NCI-H128 (cell line): ENCODE results near the gene PCGF5.
"Not testable (repeated sequence)": the region's sequence is repeated elsewhere in the genome, so short reads cannot be mapped to it uniquely, and the experiment has no call there.

Experiments used
- DNase-seq: peaks from one replicate; lab custom pipeline; 2025; ENCODE audit not compliant: unreplicated experiment; lab: John Stamatoyannopoulos, UW

Gene PCGF5

DNA sequence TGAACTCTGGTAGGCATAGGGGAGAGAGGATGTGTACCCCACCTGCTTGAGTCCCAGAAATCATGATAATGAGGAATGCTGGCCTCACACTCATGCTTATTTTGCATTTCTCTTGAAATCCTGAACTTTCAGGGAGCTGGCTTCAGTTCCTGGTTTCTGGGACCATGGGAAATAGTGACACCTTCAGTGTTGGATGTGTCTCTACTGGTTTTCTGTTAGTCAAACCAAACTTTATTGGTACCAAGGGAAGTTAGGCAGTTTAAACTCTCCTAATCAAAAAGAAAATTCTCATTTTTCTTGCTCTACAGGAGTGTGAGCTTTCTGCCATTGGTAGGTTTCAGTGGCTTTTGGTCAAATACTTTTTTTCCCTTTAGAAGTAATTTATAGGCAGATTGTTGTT, 11.8 kb upstream of the PCGF5 start:
- DNase-seq: no peak

DNA sequence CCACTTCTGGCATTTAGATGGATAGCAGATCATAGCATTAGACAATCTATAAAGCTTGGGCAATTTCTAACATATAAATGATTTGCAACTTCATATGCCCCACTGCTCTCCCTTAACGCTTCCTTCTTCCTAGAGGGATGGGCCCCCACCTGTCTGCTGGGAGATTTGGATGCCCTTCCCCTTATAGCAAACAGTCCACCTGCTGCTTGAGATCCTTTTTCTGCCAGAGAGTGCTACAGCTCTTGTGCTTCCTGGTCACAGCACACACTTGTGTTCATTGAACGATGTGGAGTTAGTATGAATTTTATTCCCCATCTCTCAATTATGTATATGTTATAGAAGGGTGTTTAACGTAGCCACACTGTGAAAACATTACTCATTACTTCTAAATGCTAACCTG, 10.4 kb upstream of the PCGF5 start:
- DNase-seq: no peak

DNA sequence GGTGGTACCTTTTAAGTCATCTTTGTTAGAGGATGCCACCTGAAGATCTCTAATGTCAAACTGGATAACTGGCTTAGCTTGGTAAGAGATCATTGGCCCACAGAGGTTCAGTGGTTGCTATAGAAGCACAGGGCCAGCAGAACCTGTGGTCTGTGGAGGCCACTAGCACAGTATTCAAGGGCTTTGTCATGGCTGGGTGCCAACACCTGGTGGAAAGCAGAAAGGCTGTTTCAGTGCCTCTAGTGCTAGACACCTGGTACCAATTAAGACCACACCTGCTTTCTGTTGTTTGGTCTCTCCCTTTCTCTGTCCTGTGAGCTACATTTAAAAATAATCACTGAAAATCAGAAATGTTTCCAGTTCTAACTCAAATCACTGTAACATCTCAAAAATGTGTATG, 10.0 kb upstream of the PCGF5 start:
- DNase-seq: peak; percentile 89

DNA sequence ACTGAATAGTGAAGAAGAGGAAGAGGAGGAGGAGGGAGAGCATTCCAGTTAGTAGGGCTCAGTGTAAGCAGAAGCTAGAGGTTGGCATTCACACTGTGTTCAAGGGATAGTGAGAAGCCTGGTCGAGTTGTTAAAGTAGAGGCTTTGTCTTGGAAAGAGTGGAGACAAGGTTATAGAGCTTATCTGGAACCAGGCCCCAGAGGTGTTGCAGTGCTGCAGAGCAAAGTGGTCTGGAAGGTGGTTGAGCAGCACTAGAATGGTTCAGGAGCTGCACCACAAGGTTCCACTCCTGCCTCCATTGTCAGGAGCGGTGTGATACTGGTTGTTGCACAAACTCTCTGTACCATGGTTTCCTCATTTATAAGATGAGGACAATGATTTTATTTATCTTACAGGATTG, 8.8 kb upstream of the PCGF5 start:
- DNase-seq: no peak

DNA sequence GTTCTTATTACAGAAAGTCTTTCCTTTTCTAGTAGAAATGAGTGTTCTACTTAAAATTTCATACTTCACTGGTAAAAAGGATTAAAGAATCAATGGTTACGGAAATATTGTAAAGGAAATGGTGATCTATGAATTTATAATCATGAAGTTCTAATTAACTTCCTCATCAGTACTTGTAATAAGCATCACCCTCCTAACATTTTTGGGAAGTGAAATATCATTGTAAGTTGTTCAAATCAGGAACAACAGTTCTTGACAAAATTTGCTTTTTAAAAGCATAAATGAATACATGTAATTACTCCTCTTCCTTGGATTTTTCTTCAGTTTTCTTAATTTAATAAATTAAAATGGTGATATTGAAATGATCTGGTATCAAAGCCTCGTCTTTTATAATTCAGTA, 5.6 kb upstream of the PCGF5 start:
- no peak for DNase-seq

DNA sequence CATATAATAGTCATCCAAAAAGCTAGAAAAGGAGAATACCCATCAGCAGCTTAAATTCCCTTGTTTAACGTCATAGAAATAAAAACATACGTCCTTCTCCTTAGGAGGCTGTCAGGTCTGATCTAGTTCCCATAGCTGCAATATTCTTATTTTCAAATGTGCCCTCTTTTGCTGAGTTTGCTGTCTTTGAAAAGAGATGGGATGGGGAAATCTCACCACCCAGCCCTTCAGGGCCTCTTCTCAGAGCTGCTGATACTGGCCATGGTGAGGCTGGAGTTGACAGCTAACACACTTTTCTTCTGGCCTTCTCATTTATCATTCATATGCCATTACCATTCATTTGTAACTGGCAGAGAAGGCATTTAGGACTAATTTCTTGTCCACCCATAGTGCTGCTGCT, 5.1 kb upstream of the PCGF5 start:
- DNase-seq: no peak

DNA sequence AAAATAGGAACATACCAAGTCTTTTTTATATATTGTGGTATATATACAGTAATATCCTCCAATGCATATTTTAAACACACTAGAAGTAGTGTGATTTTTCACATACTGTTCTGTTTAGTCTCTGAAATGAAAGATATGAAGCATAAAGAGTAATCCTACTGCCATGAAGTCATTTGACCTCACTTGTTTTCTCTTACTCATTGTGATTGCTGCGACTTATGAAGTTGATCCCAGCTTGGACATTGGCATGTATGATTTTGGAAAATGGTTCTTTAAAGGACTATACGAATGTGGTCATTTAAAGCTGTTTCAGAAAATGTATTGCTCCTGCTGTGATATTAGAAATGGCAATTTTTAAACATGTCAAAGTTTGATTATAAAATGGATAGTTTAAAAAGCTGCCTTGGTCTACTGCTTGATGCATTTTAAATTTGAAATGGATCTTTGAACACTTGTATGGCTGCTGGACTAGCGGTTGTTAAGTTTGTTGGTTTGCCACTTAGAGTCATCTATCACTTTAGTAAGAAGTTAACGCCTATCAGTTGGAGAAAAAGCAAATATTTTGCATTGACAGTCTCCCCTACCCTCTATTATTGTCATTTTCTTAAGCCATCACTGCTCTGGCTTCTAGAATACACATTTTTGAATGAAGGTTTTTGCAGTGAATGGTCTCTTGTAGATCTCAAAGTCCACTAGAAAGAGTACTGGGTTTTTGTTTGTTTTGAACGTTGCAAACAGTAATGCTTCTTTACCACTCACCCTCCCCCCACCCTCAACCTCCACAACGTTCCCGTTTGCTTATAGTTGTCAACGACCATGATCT, 881 bp upstream of the PCGF5 start:
- DNase-seq: no peak

DNA sequence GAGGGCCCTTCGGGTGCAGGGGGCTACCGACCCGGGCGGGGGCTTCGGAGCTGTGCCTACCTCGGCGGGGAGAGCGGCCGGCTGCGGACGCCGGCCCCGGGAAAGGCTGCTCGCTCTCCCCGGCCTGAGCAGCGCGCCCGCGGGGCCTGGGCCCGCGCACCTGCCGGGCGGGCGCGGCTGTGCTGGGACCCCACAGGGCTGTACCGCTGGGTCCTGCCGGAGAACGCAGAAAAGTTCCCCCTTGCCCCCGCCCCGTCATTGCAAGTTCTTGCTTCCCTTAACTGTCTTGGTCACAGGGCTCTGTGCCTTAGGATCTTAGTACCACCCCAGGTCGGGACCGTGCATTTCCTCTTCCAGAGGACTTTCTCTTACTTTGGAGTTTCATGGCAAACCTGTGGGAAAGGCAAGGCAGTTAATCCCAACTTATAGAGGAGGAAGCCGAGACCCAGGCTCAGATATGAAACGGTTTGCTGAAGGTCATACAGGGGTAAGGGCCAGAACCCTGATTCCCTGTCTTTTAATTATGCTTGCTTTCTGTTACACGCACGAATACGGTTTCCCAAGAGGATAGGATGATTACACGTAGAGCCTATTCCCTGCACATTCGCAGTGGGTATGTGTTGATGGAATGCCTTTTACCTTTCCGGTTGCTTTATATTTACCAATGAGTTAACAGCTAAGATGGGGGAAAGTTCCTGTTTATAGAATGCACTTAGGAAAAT, 652 bp downstream of the PCGF5 start:
- no peak for DNase-seq

DNA sequence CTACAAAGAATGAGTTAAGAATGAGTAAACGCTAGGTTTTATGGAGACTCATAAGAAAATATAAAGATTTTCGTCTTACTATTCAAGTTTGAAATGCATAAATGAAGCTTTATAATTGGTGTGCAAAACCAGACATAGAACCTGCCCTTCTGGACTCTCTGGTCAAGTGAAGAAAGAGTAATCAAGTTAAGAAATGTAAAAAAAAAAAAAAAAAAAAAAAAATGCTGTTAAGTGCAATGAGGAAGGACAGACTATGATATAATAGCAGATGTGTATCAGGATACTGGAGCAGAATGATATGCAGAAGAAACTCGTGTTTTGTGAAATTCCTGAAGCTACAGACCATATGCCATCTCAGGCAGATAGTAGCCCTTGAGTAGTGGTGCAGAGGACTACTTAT, 5.6 kb downstream of the PCGF5 start:
- no peak for DNase-seq

DNA sequence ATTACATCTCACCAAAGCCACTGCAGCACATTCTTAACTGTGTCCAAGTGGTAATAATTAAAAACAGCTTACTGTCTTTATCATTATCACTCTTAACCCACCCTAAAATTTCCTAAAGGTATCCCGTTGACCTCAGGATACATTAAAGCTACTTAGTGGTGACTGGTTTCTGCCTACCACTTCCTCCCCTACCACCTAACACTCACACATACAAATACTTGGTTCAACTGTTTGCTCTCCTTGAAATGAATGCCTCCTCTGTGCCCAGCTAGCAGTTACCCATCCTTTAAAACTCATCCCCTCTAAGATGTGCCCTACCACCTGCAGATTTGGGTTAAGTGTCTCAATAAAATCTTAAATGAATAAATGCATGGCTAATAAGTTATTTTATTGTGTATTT, 7.1 kb downstream of the PCGF5 start:
- DNase-seq: no peak

DNA sequence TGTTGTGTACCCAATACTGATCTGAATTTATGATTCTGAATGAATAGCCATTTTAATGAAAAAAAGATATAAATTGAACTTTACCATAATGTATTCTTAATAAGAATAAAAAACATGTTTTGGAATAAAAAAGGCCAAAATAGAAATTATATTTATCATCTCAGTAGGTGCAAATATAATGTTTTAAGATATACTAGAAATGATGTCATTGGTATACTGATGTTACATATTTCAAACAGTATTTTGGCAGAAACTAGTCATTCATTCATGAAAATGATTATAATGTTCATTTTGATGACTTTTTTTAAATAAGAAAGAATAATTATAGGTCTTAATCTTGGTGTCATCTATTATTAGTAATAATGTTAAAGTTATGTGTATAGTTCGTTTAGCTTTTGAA, 9.2 kb downstream of the PCGF5 start:
- DNase-seq: no peak

DNA sequence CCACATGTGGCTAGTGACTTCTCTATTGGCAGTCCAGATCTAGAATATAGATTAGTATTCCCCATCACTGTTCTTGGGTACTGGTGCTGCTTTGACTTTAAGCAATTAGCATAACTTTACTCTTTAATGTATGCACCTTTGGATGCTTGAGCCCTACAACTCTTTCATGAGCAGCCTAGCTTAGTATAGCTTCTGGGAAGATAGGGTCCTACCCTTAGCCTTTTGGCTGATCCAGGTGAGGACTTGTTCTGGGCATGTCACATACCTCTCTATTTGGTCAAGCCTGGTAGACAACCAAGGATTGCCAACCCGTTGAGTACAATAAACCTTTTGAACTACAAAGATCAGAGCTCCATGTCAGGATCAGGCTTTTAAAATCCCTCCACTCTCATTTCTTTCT, 17.7 kb downstream of the PCGF5 start:
- no peak for DNase-seq

DNA sequence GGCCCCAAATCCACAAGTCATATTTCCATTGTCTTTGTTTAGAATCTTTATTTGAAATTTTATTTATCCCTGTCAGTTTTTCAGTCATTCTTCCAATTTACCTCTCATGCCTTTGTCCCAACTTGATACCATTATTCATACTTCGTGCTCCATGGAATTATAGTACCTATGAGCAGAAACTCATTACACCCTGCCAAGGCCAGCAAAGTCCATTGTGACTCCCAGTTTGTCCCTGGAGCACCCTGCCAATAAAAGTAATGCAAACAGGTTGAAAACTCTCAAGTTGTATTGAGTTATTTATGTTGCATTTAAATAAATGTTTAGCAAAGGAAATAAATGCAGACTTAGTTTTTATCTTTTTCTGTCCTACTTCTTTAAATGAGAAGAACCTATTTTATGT, 19.3 kb downstream of the PCGF5 start:
- DNase-seq: no peak

DNA sequence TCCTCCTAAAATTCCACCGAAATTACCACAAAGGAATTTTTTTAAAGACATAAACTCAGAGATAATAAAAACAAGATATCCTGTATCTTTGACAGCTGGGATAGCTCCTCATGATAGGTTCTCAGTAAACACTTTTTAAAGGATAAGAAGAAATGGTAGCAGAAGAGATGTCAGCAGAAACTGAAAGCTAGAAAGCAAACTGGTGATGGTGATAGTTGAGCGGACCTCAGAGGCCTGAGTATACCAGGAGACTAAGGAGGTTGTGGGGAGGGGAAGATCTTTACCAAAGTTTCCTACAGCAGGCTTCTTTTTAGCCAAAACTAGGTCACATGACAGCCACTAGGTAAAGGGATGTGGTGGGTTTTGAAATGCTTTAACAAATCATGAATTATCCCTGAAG, 22.5 kb downstream of the PCGF5 start:
- no peak for DNase-seq

DNA sequence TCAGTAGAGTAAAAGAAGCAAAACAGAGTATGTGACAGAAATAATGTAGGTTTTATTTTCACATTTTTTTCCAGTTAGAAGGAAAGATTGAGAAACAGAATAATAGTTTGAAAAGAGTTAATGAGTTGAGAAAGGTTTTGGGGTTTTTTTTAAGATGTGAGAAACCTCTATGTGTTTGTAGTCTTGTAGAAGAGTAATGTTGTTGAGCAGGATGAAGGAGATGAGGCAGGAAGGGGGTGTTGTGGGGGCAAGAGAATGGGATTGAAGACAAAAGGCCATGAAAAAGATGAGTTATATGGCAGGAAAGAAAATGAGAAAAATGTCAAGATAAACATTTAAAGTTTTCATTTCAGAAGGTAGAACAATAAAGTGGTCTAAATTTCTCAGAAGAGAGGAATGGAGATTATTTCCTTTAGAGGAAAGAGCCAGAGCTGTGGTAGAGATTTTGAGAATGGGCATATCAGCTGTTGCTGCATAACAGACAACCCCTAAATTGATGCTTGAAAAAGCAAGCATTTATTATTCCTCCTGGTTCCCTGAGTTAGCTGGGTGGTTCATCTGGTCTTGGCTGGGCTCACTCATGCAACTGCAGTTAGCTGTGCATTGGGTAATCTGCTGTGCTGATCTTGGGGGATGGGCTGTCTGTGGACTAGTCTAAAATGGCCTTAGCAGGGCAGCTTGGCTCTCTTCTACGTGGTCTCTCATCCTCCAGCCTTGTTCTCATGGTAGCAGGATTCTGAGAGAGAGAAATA, 27.1 kb downstream of the PCGF5 start:
- no peak for DNase-seq

DNA sequence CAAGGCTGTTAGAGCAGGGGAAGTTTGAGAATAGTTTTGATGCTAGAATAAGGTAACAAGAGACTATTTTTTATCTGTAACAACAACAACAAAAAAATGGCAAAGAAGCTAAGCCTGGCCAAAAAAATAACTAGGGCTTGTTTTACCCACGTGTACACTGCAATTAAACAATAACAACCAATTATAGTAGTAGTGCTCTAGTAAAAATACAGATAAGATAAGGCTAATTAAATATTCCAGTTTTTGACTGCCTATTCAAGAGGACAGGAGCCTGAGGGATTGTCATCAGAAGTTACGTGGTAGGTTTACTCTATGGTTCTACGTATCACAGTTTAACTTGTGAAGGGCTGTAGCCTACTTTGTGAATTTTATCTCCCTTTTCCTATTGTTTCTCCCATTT, 29.2 kb downstream of the PCGF5 start:
- no peak for DNase-seq

DNA sequence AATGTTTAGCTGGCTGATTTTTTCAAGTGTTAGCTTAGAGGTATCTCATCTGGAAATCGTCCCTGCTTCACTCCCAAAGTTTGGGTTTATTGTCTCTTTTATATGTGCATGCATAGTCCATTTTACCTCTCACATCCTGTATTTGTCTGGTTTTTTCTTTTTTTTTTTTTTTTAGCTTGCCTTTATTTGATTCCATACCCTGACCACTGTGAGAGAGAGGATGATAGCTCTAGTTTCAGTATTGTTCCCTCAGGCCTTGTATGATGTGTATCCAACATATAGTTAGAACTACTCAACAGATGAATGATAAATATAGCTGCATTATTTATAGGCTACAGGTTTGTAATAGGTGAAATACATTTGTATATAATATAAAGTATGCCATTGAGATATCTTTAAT, 29.9 kb downstream of the PCGF5 start:
- DNase-seq: no peak

DNA sequence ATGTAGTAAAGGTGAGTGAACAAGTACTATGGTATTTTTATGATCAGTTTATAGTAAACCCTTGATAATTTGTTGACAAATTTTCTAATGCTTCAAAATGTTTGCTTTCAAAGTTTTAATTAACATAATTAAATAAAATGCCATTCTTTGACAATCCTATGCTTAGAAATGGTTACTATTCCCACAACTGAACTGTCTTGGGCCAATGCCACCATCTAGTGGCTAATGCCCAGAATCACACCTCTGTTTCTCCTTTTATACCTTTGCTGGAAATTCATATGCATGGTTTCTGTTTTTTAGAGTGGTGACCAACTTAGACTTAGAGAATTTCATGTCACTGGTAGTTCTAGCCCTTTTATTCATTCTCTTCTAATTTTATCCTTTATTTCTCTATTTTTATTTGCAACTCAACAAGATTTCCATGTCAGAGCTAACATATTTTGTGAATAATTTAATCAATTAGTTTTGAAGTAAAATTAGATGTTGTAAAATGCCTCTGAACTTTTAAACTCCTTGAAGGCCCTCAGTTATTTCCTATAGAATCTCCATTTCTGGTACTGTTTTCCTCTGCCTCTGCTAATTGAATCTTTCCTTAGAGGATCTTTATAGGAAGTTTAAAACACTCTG, 31.1 kb downstream of the PCGF5 start:
- DNase-seq: peak; percentile 3

DNA sequence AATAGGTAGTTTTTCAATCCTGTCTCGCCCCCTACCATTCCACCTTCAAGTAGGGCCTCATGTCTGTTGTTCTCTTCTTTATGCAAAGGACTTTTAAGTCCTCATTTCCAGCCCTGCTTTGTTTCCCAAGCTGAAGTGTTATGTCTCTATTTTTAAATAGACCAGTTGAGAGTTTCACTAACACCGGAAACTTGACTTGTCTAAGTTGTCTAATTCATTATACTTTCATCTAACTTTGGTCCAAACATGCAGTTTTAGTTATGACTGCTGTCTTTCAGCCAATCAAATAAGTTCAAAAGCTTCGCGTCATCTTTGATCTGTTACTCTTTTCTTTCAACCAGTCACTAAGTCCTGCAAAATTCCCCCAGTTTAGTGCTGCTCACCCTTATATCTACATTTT, 32.8 kb downstream of the PCGF5 start:
- DNase-seq: no peak

DNA sequence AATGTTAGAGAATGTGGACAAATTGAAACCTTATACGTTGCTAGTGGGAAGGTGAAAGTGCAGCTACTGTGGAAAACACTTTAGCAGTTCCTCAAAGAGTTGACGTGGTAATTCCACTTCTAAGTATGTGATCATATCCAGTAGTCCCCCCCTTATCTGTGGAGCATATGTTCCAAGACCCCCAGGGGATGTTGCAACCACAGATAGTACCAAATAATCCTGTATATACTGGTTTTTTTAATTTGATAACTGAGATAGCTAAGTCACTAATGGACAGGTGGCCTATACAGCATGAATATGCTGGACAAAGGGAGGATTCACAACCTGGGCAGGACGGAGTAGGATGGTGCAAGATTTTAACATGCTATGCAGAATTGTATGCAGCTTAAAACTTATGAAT, 36.8 kb downstream of the PCGF5 start:
- DNase-seq: no peak

DNA sequence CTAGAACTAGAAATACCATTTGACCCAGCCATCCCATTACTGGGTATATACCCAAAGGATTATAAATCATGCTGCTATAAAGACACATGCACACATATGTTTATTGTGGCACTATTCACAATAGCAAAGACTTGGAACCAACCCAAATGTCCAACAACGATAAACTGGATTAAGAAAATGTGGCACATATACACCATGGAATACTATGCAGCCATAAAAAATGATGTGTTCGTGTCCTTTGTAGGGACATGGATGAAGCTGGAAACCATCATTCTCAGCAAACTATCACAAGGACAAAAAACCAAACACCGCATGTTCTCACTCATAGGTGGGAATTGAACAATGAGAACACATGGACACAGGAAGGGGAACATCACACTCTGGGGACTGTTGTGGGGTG, 40.0 kb downstream of the PCGF5 start:
- not testable (repeated sequence) for DNase-seq

DNA sequence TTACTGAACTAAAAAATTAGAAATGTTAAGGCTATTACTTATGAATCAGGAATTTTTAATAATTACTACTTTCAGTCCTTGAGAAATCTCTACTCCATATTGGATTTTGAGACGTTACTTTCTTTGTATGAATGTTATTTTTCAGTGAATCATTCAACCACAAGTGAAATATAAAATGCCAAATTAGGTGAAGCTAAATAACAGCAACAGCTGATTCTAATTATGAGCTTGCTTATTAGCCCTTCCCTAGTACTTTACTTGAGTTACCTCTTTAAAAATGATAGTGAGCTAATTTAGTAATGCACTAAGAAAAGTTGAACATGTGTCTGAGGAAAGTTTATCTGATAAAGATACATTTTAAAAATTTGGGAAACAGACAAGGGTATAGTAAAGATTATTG, 51.4 kb downstream of the PCGF5 start:
- no peak for DNase-seq
